HUES6 (cell line): ENCODE results near the gene NUP214.

Source experiments
- H3K27ac ChIP-seq: 2 replicates; pipeline ENCODE4 v1.7.0; 2013; ENCODE audit warnings: low read depth, mild to moderate bottlenecking, low read length, inconsistent platforms
- H3K27me3 ChIP-seq: 2 replicates; pipeline ENCODE4 v1.6.1; 2013; ENCODE audit warnings: low read length; ENCODE audit not compliant: control insufficient read depth, insufficient read depth
- H3K36me3 ChIP-seq: 2 replicates; pipeline ENCODE4 v1.6.1; 2013; ENCODE audit warnings: low read length; ENCODE audit not compliant: control insufficient read depth, insufficient read depth
- H3K4me1 ChIP-seq: 2 replicates; pipeline ENCODE4 v1.6.1; 2013; ENCODE audit warnings: low read length; ENCODE audit not compliant: control insufficient read depth, insufficient read depth
- H3K4me3 ChIP-seq: 2 replicates; pipeline ENCODE4 v1.5.1; 2013; ENCODE audit warnings: low read depth, low read length
- H3K9ac ChIP-seq: one replicate; pipeline ENCODE4 v1.6.1; 2013; ENCODE audit warnings: mild to moderate bottlenecking, low read length
- H3K9me3 ChIP-seq: 2 replicates; pipeline ENCODE4 v1.6.1; 2013; ENCODE audit warnings: low read depth, low read length; ENCODE audit not compliant: control insufficient read depth, insufficient read depth

Gene NUP214

DNA sequence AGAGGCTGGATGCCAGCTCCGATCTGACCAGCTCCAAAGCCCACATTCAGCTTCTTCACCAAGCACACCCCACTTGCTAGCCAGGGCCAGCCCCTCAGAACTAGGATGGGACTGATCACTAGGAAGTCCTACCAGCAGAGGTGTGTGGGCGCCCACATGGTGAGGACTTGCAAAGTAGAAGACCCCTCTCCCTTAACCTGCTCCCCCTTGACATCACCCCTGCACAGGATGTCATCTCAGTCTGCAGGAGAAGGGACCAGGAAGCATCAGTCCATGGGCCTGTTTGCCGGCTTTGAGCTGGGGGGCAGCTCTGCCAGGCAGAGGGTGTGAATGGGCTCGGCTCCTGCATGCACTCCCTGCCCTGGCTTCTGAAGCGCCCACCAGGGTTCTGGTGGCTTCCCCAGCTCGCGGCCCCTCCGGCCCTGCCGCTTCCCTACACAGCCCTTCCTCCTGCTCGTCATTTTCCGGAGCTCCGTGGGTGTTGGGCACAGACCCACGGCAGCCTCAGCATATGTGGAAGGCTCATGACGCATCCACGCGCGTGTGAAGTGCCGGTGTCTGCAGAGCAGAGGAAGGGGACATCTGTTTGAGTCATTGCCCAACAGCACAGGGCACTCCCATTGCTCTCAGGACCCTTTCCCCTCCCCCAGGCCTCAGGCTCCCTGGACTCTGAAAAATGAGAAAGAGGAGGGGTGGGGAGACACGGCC lies 154.6 kb downstream of the NUP214 start:
- Histone ChIP-seq H3K27me3 (peaks cover 65% of the 10 kb centered on the region), H3K36me3 (no peaks in the 10 kb centered on the region), H3K4me3 (no peak overlapping the region), H3K27ac (no peak overlapping the region), H3K9me3 (no peaks in the 10 kb centered on the region), H3K9ac (no peak overlapping the region), H3K4me1 (peaks cover 17% of the 10 kb centered on the region)

DNA sequence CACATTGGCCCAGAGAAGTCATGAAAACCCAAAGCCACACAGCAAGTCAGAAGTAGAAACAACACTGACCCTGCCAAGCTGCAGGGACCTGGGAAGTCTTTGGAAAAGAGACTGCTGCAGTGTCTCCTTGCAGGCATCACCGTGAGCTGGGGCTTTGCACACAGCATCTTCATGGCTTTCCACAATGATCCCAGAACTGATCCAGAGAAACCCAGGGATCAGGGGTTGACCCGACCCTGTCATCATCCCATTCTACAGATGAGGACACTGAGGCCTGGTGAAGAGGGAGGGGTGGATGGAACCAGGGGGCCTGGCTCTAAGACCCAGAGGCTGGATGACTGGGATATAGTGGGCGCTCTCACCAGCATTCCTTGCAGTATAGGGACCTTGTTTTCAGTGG lies 155.3 kb downstream of the NUP214 start:
- Histone ChIP-seq H3K27ac (no peak overlapping the region), H3K36me3 (no peaks in the 10 kb centered on the region), H3K4me3 (no peak overlapping the region), H3K27me3 (peaks cover 59% of the 10 kb centered on the region), H3K9ac (no peak overlapping the region), H3K4me1 (peaks cover 13% of the 10 kb centered on the region; the same call in 1 of the 2 replicates), H3K9me3 (no peaks in the 10 kb centered on the region)

DNA sequence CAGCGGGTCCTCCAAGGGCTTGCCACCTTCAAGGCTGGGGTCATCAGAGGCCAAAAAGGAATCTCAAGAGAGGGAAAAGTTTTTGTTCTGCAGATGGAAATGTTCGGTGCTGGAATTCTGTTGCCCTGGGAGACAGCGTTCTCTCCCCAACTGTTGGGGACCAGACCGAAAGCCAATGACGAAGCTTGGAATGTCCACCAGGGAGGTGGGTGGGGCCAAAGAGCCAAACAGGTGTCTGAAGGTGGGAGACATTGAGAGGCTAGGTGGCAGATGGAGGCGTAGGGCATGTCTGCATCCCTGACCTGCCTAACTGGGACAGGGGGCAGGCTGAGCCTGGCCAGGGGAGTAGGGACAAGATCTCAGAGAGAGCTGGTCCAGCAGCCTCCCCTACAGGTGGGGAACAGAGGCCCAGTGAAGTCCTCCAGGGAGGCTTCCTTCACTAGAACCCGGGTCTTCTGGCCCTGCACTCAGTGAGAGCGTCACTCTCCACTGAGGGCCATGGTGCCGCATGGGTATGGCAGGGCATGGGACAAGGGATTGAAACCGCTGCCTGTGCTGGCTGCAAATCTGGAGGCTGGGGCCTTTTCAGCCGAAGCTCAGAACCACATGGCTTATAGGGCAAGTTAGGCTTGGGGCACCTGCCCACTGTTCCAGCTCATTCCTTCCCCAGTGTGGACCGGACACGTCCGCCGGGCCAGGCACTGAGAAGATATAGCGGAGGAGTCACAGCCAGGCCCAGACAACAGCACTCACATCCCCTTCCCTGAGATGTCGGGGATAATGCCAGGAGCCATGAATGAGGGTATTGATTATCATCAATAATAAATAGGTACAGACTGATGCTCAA lies 156.0 kb downstream of the NUP214 start:
- peaks cover 52% of the 10 kb centered on the region for H3K27me3 ChIP-seq
- H3K4me3 ChIP-seq, result no peak overlapping the region
- no peak overlapping the region for H3K9ac ChIP-seq

DNA sequence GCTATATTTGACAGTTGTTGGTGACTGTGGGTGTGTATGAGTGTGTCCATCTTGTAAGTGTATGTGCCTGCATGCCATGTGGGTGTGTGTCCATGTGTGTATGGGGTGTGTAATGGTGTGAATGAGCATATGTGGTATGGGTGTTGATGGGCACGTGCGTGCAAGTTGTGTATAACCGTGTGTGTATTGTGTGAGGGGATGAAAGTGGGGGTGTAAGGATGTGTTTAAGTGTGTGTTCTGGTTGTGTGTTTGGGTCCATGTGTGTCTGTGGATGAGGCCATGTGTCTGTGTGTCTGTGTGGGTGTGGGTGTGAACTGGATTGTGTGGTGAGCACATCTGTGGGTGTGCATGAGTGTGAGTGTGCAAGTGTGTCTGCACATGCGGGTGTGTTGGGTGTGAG lies 156.8 kb downstream of the NUP214 start:
- no peak overlapping the region for H3K27ac ChIP-seq
- no peak overlapping the region for H3K9ac ChIP-seq
- H3K36me3 ChIP-seq, result no peaks in the 10 kb centered on the region
- H3K4me1 ChIP-seq, result peaks cover 7% of the 10 kb centered on the region; the same call in 1 of the 2 replicates
- H3K9me3 ChIP-seq, result no peaks in the 10 kb centered on the region
- peaks cover 44% of the 10 kb centered on the region for H3K27me3 ChIP-seq
- H3K4me3 ChIP-seq, result peak overlapping the region; percentile 56

More for the DNA sequence above, 156.0 kb downstream of the NUP214 start:
- Histone ChIP-seq H3K36me3 (no peaks in the 10 kb centered on the region), H3K4me1 (peaks cover 7% of the 10 kb centered on the region; the same call in 1 of the 2 replicates), H3K9me3 (no peaks in the 10 kb centered on the region), H3K27ac (no peak overlapping the region)

DNA sequence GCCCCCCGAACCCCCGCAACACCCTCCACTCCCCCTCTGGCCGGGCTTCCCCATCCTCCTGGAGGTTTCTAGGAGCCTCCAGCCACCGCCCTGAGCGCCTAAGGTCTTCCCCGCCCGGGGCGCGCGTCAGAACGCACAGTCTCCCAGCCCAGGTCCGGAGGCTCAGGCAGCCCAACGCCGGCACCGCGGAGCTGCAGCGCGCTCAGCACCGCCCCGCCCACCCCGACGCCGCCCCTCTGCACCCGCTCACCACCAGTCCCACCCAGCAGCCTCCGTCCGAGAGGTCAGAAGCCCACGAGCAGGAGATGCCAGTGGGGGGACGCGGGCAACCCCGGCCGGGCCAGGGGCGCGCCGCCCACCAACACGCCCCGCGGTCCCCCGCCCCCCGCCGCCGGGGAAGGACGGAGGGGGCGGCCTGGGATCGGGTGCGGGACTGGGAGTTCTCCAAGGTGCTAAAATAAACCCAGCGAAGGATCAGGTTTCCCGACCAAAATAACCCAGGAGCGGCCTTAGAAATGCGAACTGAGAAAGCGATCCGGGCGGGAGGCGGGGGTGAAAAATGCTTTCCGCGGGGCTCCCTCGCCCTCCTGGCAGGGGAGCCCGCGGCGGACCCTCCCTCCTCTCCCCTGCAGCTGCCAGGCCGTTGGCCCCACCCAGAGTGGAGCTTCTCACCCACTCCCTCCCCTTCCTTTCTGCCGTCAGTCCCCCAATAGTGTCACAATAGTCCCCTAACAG lies 157.5 kb downstream of the NUP214 start:
- H3K4me3 ChIP-seq, result peak overlapping the region; percentile 56
- H3K9me3 ChIP-seq, result no peaks in the 10 kb centered on the region
- peaks cover 42% of the 10 kb centered on the region for H3K27me3 ChIP-seq
- H3K4me1 ChIP-seq, result peaks cover 7% of the 10 kb centered on the region; the same call in 1 of the 2 replicates
- H3K36me3 ChIP-seq, result no peaks in the 10 kb centered on the region
- H3K9ac ChIP-seq, result no peak overlapping the region
- no peak overlapping the region for H3K27ac ChIP-seq
